H1 (cell line): ENCODE data around the gene CIITA.

Source experiments
- EP300 ChIP-seq, 2 experiments: IDR thresholded peaks; 1 replicate in 1 of 2; 2 replicates in 1 of 2; pipeline ENCODE4 v1.6.1; 2011 to 2012; ENCODE audit warnings: low read depth in 2 of 2, low read length in 2 of 2, mild to moderate bottlenecking in 2 of 2, borderline replicate concordance in 1 of 2, inconsistent platforms in 1 of 2, moderate library complexity in 1 of 2
- MAFK ChIP-seq: IDR thresholded peaks from 2 replicates; pipeline ENCODE4 v1.6.1; 2012; ENCODE audit warnings: low read depth, mild to moderate bottlenecking, improper control_type of control experiment, low read length
- YY1 ChIP-seq: IDR thresholded peaks from 2 replicates; pipeline ENCODE4 v1.6.1; 2011; ENCODE audit warnings: low read depth, mild to moderate bottlenecking, low read length

GRCh38 chr16:10920726-10921427 is 43.9 kb downstream of the CIITA start:
- TF ChIP-seq YY1 (no peak), MAFK (no peak), EP300 (IDR thresholded peaks at IDR 0.05; ENCODE audit: borderline replicate concordance in 1 of 2, low read depth in 2 of 2, low read length in 2 of 2) (no peak)
